Activated effector memory CD4-positive, alpha-beta T cell treated with anti-CD3 and anti-CD28 coated beads, Interleukin-2, amount 50 U/mL, for 16 hours (primary cell): Measurements from ENCODE around the gene NUP42.

Source experiments
- DNase-seq: peaks from one replicate; pipeline ENCODE4 v3.0.0-alpha.2; 2020

The NUP42 gene

GRCh38 chr7:23237000-23237399 lies 55.2 kb downstream of the NUP42 start:
- DNase-seq, result no peak

DNA sequence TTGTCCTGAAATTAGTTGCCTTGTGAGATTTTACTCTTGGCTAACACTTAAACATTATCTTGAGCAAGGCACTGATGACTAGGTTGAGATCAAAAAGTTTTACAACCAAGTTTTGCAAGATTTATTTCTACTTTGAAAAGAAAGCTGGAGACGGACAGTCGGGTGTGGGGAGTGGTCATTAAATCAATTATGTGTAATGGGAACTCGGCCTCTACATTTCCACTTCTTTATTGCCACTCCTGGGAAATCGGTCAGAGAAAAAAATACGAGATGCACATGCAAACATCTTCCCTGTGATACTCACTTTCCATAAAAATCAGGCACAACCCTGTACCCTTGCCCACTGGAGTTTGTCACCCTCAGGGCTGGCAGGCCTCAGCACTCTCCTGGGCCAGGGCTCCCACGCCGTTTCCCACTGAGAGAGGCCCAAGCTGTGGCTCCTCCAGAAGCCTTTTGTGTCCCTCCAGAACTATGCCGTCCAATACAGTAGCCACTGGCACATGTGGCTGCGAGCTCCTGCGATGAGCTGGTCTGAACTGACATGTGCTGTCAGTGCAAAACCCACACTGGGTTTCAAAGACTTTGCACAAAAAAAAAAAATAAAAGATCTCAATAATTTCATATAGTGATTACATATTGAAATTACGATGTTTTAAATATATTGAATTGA lies 57.3 kb downstream of the NUP42 start:
- no peak for DNase-seq

- no peak for DNase-seq
Measured at GRCh38 chr7:23239698-23240097, 57.9 kb downstream of the NUP42 start.

DNA sequence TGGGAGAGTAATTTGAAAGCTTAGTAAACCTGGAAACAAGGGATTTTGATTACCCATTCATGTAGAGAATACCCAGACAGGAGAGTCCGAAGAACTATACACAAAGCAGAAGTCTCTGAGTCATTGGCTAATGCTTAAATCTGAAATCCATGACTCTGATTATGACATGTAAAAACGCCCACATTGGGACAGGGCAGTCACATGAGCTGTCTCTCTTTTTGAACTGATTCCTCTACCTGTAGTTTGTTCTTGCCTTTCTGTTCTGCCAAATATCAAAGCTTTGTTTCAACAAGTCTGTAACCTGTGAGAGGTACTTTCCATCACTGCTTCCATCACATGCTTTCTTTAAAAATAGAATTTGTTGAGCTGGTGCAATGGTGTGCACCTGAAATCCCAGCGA lies 60.5 kb downstream of the NUP42 start:
- DNase-seq, result no peak

DNA sequence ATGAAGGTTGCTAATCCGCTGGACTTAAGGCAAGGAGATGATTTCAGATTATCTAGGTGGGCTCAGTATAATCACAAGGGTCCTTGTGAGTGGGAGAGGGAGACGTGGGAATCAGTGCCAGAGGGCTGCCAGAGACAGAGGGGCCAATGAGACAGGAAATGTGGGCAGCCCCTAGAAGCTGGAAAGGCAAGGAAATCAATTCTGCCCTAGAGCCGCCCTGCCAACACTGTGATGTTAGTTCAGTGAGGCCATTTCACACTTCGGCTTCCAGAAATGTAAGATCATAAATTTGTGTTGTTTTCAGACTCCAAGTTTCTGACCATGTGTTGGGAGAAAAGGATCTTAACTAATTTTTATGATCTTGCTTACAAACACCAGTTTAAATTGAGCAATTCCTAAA lies 61.1 kb downstream of the NUP42 start:
- no peak for DNase-seq

DNA sequence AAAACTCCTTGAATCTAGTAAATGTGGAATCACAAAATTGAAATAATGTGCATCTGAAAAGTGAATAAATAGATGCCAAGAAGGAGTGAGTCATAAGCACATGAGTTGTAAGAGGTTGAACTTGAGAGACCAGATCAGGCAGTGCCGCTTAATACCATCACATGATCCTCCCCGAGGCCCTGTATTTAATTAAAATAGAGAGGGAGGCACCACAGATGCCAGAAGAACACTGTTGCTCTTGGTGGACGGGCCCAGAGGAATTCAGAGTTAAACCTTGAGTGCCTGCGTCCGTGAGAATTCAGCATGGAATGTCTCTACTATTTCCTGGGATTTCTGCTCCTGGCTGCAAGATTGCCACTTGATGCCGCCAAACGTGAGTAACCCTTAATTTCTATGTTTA lies 64.7 kb downstream of the NUP42 start, which contains the start of gene GPNMB:
GPNMB (plus strand) TSS at position 221 of the 400 bp plus-strand sequence; CDS start at position 304, 83 bp downstream.
- no peak for DNase-seq

- DNase-seq, result no peak
Measured at GRCh38 chr7:23247046-23247602, 65.3 kb downstream of the NUP42 start.

DNA sequence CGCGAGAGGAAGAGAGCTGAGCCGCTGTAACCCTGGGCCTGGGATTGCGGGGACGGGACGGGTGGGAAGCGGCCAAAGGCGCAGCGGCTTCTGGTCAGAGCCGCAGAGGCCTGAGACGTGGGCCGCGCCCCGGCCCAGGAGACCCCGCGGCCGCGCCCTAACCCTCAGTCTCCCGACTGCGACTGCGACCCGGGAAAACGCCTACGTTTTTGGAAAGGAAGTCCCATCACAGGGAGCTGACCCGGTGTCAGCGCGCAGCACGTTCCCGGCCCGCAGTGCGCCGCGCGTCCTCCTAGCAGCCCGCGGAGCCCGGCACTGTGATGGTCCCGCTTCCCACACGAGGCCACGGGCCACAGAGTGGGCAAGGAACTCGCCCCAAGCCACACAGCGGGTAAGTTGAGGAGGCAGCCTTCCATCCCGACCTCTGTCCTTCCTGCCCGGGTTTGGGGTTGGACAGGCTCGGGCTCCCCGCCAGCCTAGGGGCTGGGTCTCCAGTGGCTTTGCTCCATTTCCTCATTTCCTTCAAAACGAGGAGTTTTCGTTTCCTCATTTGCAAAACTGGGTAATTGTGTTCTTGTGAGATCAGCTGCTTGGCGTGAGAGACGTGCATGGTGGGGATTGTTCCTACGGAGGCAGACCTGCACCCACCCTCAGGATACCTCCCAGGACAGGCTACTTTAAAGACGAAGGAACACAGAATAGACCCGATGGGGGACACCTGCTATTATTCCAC lies 65.9 kb downstream of the NUP42 start:
- no peak for DNase-seq

GRCh38 chr7:23249486-23249885 lies 67.6 kb downstream of the NUP42 start:
- DNase-seq, result no peak
